SH-SY5Y (cell line): ENCODE data around the gene LACRT.

Experiments
- GATA2 ChIP-seq: IDR thresholded peaks from 2 replicates; pipeline ENCODE4 v1.6.1; 2011; ENCODE audit warnings: mild to moderate bottlenecking, low read depth, low read length
- GATA3 ChIP-seq: IDR thresholded peaks from 2 replicates; pipeline ENCODE4 v1.6.1; 2011; ENCODE audit warnings: low read depth, mild to moderate bottlenecking, low read length, moderate library complexity

GRCh38 chr12:54641554-54641953 is 6.9 kb upstream of the LACRT start:
- TF ChIP-seq GATA2 (no peak), GATA3 (no peak)
